Right lobe of liver (tissue), 6 donors: ENCODE results near the gene HIF1AN. TPM values are rescaled to one million over a fixed set of nuclear protein-coding genes. Genes with fewer than 3 reads are reported as not detected.
"Not testable (repeated sequence)": the region's sequence is repeated elsewhere in the genome, so short reads cannot be mapped to it uniquely, and the experiment has no call there.

Experiments
- ATAC-seq, 4 donors: fragments of 200-7000 bp; cut with Tn5 transposase; one replicate each; pipeline ENCODE4 v1.9.1; 2020; ENCODE audit warnings: mild to moderate bottlenecking in 4 of 4, moderate library complexity in 4 of 4
- DNase-seq, 3 donors: peaks; one replicate each; pipeline ENCODE4 v3.0.0-alpha.2; 2020
- H3K27ac ChIP-seq, 3 donors: fragments of 200-600 bp; one replicate each; pipeline ENCODE4 v1.8.0; 2022
- H3K27me3 ChIP-seq, 2 donors: fragments of 200-600 bp; one replicate each; pipeline ENCODE4 v1.8.0; 2022
- H3K36me3 ChIP-seq, 4 donors: fragments of 200-600 bp; sonication (generic) in 1 of 4; one replicate each; pipeline versions ENCODE4 v1.5.1 to v1.8.0; 2017 to 2022; ENCODE audit warnings: control low read depth in 1 of 4
- H3K4me1 ChIP-seq, 4 donors: fragments of 200-600 bp; sonication (generic) in 1 of 4; one replicate each; pipeline versions ENCODE4 v1.5.1 to v1.8.0; 2017 to 2022; ENCODE audit warnings: control low read depth in 1 of 4
- H3K4me3 ChIP-seq, 3 donors: fragments of 200-600 bp; one replicate each; pipeline ENCODE4 v1.8.0; 2022
- H3K9me3 ChIP-seq, 4 donors: fragments of 200-600 bp; sonication (generic) in 1 of 4; one replicate each; pipeline versions ENCODE4 v1.5.1 to v1.8.0; 2017 to 2022; ENCODE audit warnings: control low read depth in 1 of 4
- POLR2A ChIP-seq: fragments of 450-650 bp; IDR thresholded peaks from one replicate; pipeline ENCODE4 v1.6.1; 2017; ENCODE audit warnings: antibody characterized with exemption, mild to moderate bottlenecking
- WGBS: methylation state at CpG from one replicate; pipeline ENCODE4 v1.1.6; 2018; ENCODE audit warnings: low coverage, low lambda C conversion rate; ENCODE audit not compliant: insufficient coverage; ENCODE audit errors: missing lambda C conversion rate; 5-methylcytosine and 5-hydroxymethylcytosine counted together
- intact Hi-C, 2 donors: fragments of 100-400 bp; cut with DNase I; formaldehyde crosslinking; loops; one replicate each; pipeline versions ENCODE4 v1.11.2 to v1.14.1; 2022
- total RNA-seq, 6 experiments: library from RNA; depleted of rRNA in 2 of 6; stranded (reverse); fragments of >200 nt in 2 of 6; fragmentation: NEBNext Ultra II Directional in 3 of 6; extraction: Animal tissue kit (Norgen Biotek cat#: 25700) in 3 of 6; gene quantifications; one replicate each; pipeline versions ENCODE4 v1.1.0 to v1.2.4, GENCODE V29; 2016 to 2023
- TF ChIP-seq, protein P1 (sequence below), 4 donors: fragments of 200-600 bp in 3 of 4; fragments of 450-650 bp in 1 of 4; IDR thresholded peaks; one replicate each; pipeline versions ENCODE4 v1.5.1 to v1.8.0; 2016 to 2022; ENCODE audit warnings: antibody characterized with exemption in 4 of 4, mild to moderate bottlenecking in 2 of 4
- donor health status: DM: no; HTN: yes; CAD: no.
- donor health status: DM: no; HTN: no; CAD: no.
- donor health status: DM: no; HTN: no; CAD: no.
- donor health status: DM: no; HTN: yes; CAD: no.
- donor health status: DM: no; HTN: yes; CAD: no.

The HIF1AN gene
- total RNA-seq, 6 experiments from 2014 or later, result 4.5 to 13.9 (median 11.3) TPM

DNA sequence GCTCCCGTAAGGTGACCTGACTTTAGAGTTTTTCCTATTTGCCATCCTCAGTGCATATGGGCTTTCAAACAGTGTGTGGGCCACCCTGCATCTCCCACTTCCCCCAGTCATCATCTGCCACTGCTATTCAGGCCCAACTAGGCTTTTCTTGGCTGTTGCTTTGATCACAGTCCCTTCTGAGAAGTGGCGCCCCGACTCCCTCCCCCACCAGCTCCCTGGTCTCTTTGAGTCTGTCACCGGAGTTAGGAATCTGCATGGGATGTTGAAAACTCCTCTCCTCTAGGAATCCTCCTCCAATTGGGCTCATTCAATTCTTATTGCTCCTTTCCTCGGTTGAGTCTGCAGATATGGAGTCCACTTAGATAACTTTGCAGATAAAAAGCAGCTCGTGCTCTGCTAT is 32.1 kb downstream of the HIF1AN start:
- no peak for DNase-seq
- Histone ChIP-seq H3K4me3 (no peak overlapping the region), H3K27ac (no peak overlapping the region), H3K27me3 (no peaks in the 10 kb centered on the region), H3K9me3 (no peaks in the 10 kb centered on the region), H3K36me3 (no peaks in the 10 kb centered on the region), H3K4me1 (no peaks in the 10 kb centered on the region)
- intact Hi-C loops, result loop anchor here (10.0 kb wide), 3 partner anchors 177 to 307 kb away; partner anchors contain the start of gene PAX2 (in 1 of the 2)
- 19% methylated on average over 6 of the region's 6 CpGs for WGBS
- no peak for TF ChIP-seq POLR2A
- TF ChIP-seq, protein P1, sequence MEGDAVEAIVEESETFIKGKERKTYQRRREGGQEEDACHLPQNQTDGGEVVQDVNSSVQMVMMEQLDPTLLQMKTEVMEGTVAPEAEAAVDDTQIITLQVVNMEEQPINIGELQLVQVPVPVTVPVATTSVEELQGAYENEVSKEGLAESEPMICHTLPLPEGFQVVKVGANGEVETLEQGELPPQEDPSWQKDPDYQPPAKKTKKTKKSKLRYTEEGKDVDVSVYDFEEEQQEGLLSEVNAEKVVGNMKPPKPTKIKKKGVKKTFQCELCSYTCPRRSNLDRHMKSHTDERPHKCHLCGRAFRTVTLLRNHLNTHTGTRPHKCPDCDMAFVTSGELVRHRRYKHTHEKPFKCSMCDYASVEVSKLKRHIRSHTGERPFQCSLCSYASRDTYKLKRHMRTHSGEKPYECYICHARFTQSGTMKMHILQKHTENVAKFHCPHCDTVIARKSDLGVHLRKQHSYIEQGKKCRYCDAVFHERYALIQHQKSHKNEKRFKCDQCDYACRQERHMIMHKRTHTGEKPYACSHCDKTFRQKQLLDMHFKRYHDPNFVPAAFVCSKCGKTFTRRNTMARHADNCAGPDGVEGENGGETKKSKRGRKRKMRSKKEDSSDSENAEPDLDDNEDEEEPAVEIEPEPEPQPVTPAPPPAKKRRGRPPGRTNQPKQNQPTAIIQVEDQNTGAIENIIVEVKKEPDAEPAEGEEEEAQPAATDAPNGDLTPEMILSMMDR (IDR thresholded peaks at IDR 0.05), result no peak
- ATAC-seq, result no peak

GRCh38 chr10:100568912-100569311 is 33.2 kb downstream of the HIF1AN start:
- Histone ChIP-seq H3K36me3 (no peaks in the 10 kb centered on the region), H3K4me1 (no peaks in the 10 kb centered on the region), H3K27ac (no peak overlapping the region), H3K4me3 (no peak overlapping the region), H3K9me3 (no peaks in the 10 kb centered on the region), H3K27me3 (no peaks in the 10 kb centered on the region)
- 68% methylated on average over 2 of the region's 3 CpGs for WGBS
- ATAC-seq (no peak), DNase-seq (no peak)
- intact Hi-C loops, result loop anchor here (10.0 kb wide), 3 partner anchors 176 to 306 kb away; partner anchors contain the start of gene PAX2 (in 1 of the 2)
- no peak for TF ChIP-seq POLR2A

- DNase-seq (no peak), ATAC-seq (no peak)
- intact Hi-C loops, result loop anchor here (10.0 kb wide), 3 partner anchors 175 to 305 kb away; partner anchors contain the start of gene PAX2 (in 1 of the 2)
- WGBS, result 22% methylated on average over 21 of the region's 28 CpGs
- TF ChIP-seq, protein P1 (IDR thresholded peaks at IDR 0.05), result no peak
- no peak for TF ChIP-seq POLR2A
- no peak overlapping the region for H3K4me3 ChIP-seq
- no peaks in the 10 kb centered on the region for H3K36me3 ChIP-seq
- no peaks in the 10 kb centered on the region for H3K4me1 ChIP-seq
- no peak overlapping the region for H3K27ac ChIP-seq
- no peaks in the 10 kb centered on the region for H3K27me3 ChIP-seq
- H3K9me3 ChIP-seq, result no peaks in the 10 kb centered on the region
These were observed 34.1 kb downstream of the HIF1AN start for GRCh38 chr10:100569687-100570481.

GRCh38 chr10:100570506-100570905 is 34.8 kb downstream of the HIF1AN start:
- Histone ChIP-seq H3K4me3 (no peak overlapping the region), H3K36me3 (no peaks in the 10 kb centered on the region), H3K27ac (no peak overlapping the region), H3K4me1 (no peaks in the 10 kb centered on the region), H3K27me3 (no peaks in the 10 kb centered on the region), H3K9me3 (no peaks in the 10 kb centered on the region)
- DNase-seq, result no peak
- ATAC-seq, result no peak
- TF ChIP-seq, protein P1 (IDR thresholded peaks at IDR 0.05), result no peak
- 48% methylated on average over 5 of the region's 8 CpGs for WGBS
- intact Hi-C loops, result no loop called here

- H3K27me3 ChIP-seq, result no peaks in the 10 kb centered on the region
- intact Hi-C loops, result no loop called here
- WGBS, result 70% methylated on average over 21 of the region's 24 CpGs
These were observed 35.5 kb downstream of the HIF1AN start for GRCh38 chr10:100571084-100571856.

DNA sequence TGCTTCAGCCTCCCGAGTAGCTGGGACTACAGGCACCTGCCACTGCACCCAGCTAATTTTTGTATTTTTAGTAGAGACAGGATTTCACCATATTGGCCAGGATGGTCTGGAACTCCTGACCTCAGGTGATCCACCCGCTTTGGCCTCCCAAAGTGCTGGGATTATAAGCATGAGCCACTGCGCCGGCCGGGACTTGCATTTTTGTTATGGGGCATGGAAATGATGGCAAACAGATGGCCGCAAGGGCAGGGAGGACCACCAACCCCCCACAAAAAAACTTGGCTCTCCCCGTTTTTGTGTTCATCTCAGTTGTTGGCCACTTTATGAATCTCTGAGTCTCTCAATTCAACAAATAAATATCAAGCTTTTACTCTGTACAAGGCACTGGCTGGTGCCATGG is 39.4 kb downstream of the HIF1AN start:
- 78% methylated on average over 6 of the region's 7 CpGs for WGBS
- DNase-seq, result not testable (repeated sequence)

More at GRCh38 chr10:100571084-100571856, 35.5 kb downstream of the HIF1AN start:
- no peak overlapping the region for H3K27ac ChIP-seq
- H3K4me3 ChIP-seq, result no peak overlapping the region
- ATAC-seq (no peak), DNase-seq (no peak)
- no peaks in the 10 kb centered on the region for H3K9me3 ChIP-seq
- no peaks in the 10 kb centered on the region for H3K36me3 ChIP-seq
- no peaks in the 10 kb centered on the region for H3K4me1 ChIP-seq
- TF ChIP-seq, protein P1 (IDR thresholded peaks at IDR 0.05), result no peak
- TF ChIP-seq POLR2A, result no peak

More for the DNA sequence above, 39.4 kb downstream of the HIF1AN start:
- H3K4me3 ChIP-seq, intact Hi-C loops, ATAC-seq, H3K27me3 ChIP-seq, H3K27ac ChIP-seq, H3K36me3 ChIP-seq, H3K4me1 ChIP-seq, H3K9me3 ChIP-seq: not testable (repeated sequence)
